SK-N-SH (cell line): ENCODE measurements around the gene ZNF532. TPM values are rescaled to one million over a fixed set of nuclear protein-coding genes. Genes with fewer than 3 reads are reported as not detected.

Experiments used
- CTCF ChIA-PET: fragments of 300-600, 350-600 bp; formaldehyde crosslinking; extraction: SDS; loops from one replicate; lab custom pipeline; 2021; lab: Yijun Ruan, JAX
- POLR2A ChIA-PET: fragments of 350-600 bp; sonication (Branson Sonifier 250); formaldehyde crosslinking; extraction: SDS; loops from one replicate; lab custom pipeline; 2020; ENCODE audit warnings: antibody characterized with exemption, inconsistent platforms; lab: Yijun Ruan, JAX
- DNase-seq: peaks from one replicate; pipeline ENCODE4 v3.0.0; 2012
- H2AFZ ChIP-seq: fragments of 200-600 bp; sonication (generic); 2 replicates; pipeline ENCODE4 v1.8.1; 2016; ENCODE audit warnings: antibody characterized with exemption, mild to moderate bottlenecking, low read depth
- H3F3A ChIP-seq: fragments of 200-600 bp; sonication (generic); replicated peaks from 2 replicates; pipeline ENCODE3; 2016; ENCODE audit warnings: antibody characterized with exemption, mild to moderate bottlenecking; ENCODE audit not compliant: insufficient read depth
- H3K27ac ChIP-seq, 2 experiments: fragments of 200-500 bp in 1 of 2; fragments of 200-600 bp in 1 of 2; sonication (Bioruptor generic) in 1 of 2; sonication (generic), shearing (Covaris generic) in 1 of 2; 2 replicates each; pipeline versions ENCODE4 v1.5.1 to v1.6.1; 2014 to 2016; ENCODE audit warnings: low read depth in 2 of 2, inconsistent platforms in 1 of 2, low read length in 1 of 2, mild to moderate bottlenecking in 1 of 2, mixed read lengths in 1 of 2
- H3K27me3 ChIP-seq: fragments of 200-600 bp; sonication (generic), shearing (Covaris generic); 2 replicates; pipeline ENCODE4 v1.6.1; 2016; ENCODE audit warnings: mixed run types; ENCODE audit not compliant: insufficient read depth
- H3K36me3 ChIP-seq, 2 experiments: fragments of 200-500 bp in 1 of 2; fragments of 200-600 bp in 1 of 2; sonication (Bioruptor generic) in 1 of 2; sonication (generic) in 1 of 2; replicated peaks in 1 of 2; 2 replicates each; pipeline versions ENCODE3 to v1.5.1; 2014 to 2016; ENCODE audit warnings: low read length in 1 of 2, mild to moderate bottlenecking in 1 of 2; ENCODE audit not compliant: insufficient read depth in 2 of 2, control insufficient read depth in 1 of 2
- H3K4me1 ChIP-seq, 2 experiments: fragments of 200-500 bp in 1 of 2; fragments of 200-600 bp in 1 of 2; sonication (Bioruptor generic) in 1 of 2; sonication (generic), shearing (Covaris generic) in 1 of 2; 2 replicates each; pipeline versions ENCODE4 v1.5.1 to v1.6.1; 2014 to 2016; ENCODE audit warnings: low read depth in 1 of 2, low read length in 1 of 2, mixed run types in 1 of 2; ENCODE audit not compliant: insufficient read depth in 2 of 2, control insufficient read depth in 1 of 2
- H3K4me2 ChIP-seq: fragments of 200-600 bp; sonication (generic), shearing (Covaris generic); 2 replicates; pipeline ENCODE4 v1.6.1; 2017; ENCODE audit warnings: mixed run types
- H3K4me3 ChIP-seq, 2 experiments: fragments of 200-500 bp in 1 of 2; fragments of 200-600 bp in 1 of 2; sonication (Bioruptor generic) in 1 of 2; sonication (generic), shearing (Covaris generic) in 1 of 2; 2 replicates each; pipeline versions ENCODE4 v1.5.1 to v1.8.1; 2014 to 2016; ENCODE audit warnings: low read depth in 2 of 2, inconsistent platforms in 1 of 2, low read length in 1 of 2, mild to moderate bottlenecking in 1 of 2, mixed read lengths in 1 of 2, moderate library complexity in 1 of 2
- H3K79me2 ChIP-seq: fragments of 200-600 bp; sonication (generic); 2 replicates; pipeline ENCODE4 v1.8.1; 2017; ENCODE audit warnings: mild to moderate bottlenecking; ENCODE audit not compliant: insufficient read depth
- H3K9ac ChIP-seq: fragments of 200-600 bp; sonication (generic); 2 replicates; pipeline ENCODE4 v1.6.1; 2017; ENCODE audit warnings: mixed run types
- H3K9me2 ChIP-seq: fragments of 200-600 bp; sonication (generic); 2 replicates; pipeline ENCODE4 v1.6.1; 2017; ENCODE audit warnings: mixed run types
- H3K9me3 ChIP-seq: fragments of 200-600 bp; sonication (generic); 2 replicates; pipeline ENCODE4 v1.6.1; 2017; ENCODE audit warnings: mixed run types, mild to moderate bottlenecking, moderate library complexity
- H4K20me1 ChIP-seq: fragments of 200-600 bp; sonication (generic); 2 replicates; pipeline ENCODE4 v1.6.1; 2017; ENCODE audit warnings: mild to moderate bottlenecking, mixed run types; ENCODE audit not compliant: insufficient read depth
- EP300 ChIP-seq, 2 experiments: IDR thresholded peaks; 2 replicates each; pipeline versions ENCODE4 v1.4.0 to v1.6.1; 2012; ENCODE audit warnings: borderline replicate concordance in 1 of 2, low read depth in 1 of 2, low read length in 1 of 2
- EZH2phosphoT487 ChIP-seq: fragments of 200-600 bp; sonication (generic); IDR thresholded peaks from 2 replicates; pipeline ENCODE4 v1.6.1; 2017; ENCODE audit warnings: low read depth, mixed run types, mild to moderate bottlenecking, antibody characterized with exemption, moderate library complexity, borderline replicate concordance
- FOXJ3 ChIP-seq: sonication (generic); formaldehyde crosslinking; IDR thresholded peaks from 2 replicates; pipeline ENCODE4 v1.5.1; 2020; ENCODE audit warnings: mild to moderate bottlenecking, missing genetic modification reagents
- FOXM1 ChIP-seq: IDR thresholded peaks from 2 replicates; pipeline ENCODE4 v1.4.0; 2012; ENCODE audit warnings: low read depth, mild to moderate bottlenecking
- JUND ChIP-seq: IDR thresholded peaks from 2 replicates; pipeline ENCODE4 v1.4.0; 2012
- NFIC ChIP-seq: IDR thresholded peaks from 2 replicates; pipeline ENCODE4 v1.4.0; 2012; ENCODE audit warnings: borderline replicate concordance
- NRF1 ChIP-seq: IDR thresholded peaks from 2 replicates; pipeline ENCODE4 v1.6.1; 2012; ENCODE audit warnings: low read depth, mild to moderate bottlenecking, low read length
- RXRA ChIP-seq: IDR thresholded peaks from 2 replicates; pipeline ENCODE4 v1.4.0; 2012; ENCODE audit warnings: low read depth, mild to moderate bottlenecking, borderline replicate concordance
- SIN3A ChIP-seq: IDR thresholded peaks from 2 replicates; pipeline ENCODE4 v1.6.1; 2012; ENCODE audit warnings: low read depth, mild to moderate bottlenecking, low read length, moderate library complexity, borderline replicate concordance
- SMC3 ChIP-seq: IDR thresholded peaks from 2 replicates; pipeline ENCODE4 v1.6.1; 2012; ENCODE audit warnings: low read depth, low read length, improper control_type of control experiment
- TAF1 ChIP-seq: IDR thresholded peaks from 2 replicates; pipeline ENCODE4 v1.6.1; 2012; ENCODE audit warnings: low read depth, mild to moderate bottlenecking, low read length, moderate library complexity, borderline replicate concordance
- TCF12 ChIP-seq: IDR thresholded peaks from 2 replicates; pipeline ENCODE4 v1.4.0; 2012
- TEAD4 ChIP-seq: IDR thresholded peaks from 2 replicates; pipeline ENCODE4 v1.4.0; 2012; ENCODE audit warnings: mild to moderate bottlenecking, borderline replicate concordance; ENCODE audit not compliant: insufficient read depth
- YY1 ChIP-seq: IDR thresholded peaks from 2 replicates; pipeline ENCODE4 v1.4.0; 2012; ENCODE audit warnings: low read depth, mild to moderate bottlenecking
- WGBS: methylation state at CpG from one replicate; pipeline ENCODE4 v1.1.6; 2017; ENCODE audit warnings: low lambda C conversion rate; 5-methylcytosine and 5-hydroxymethylcytosine counted together
- polyA plus RNA-seq, 3 experiments: library from polyadenylated mRNA; depleted of rRNA; stranded (reverse); fragments of >200 nt; gene quantifications; 2 replicates each; pipeline ENCODE4 v1.2.3, GENCODE V29; 2012
- TF ChIP-seq, protein P1 (sequence below): IDR thresholded peaks from 2 replicates; pipeline ENCODE4 v1.4.0; 2012; ENCODE audit warnings: low read depth, borderline replicate concordance
- TF ChIP-seq, protein P2 (sequence below): fragments of 150-350 bp; IDR thresholded peaks from 2 replicates; pipeline ENCODE4 v1.6.1; 2016; ENCODE audit warnings: mild to moderate bottlenecking, low read depth, low read length
- TF ChIP-seq, protein P3 (sequence below): fragments of 150-350 bp; IDR thresholded peaks from 2 replicates; pipeline ENCODE4 v1.6.1; 2017; ENCODE audit warnings: antibody characterized with exemption, low read length, low read depth, borderline replicate concordance
- TF ChIP-seq, protein P4 (sequence below): fragments of 200-600 bp; sonication (generic); IDR thresholded peaks from 2 replicates; pipeline ENCODE4 v1.6.1; 2017; ENCODE audit warnings: antibody characterized with exemption, mild to moderate bottlenecking, moderate library complexity
- TF ChIP-seq, protein P5 (sequence below): IDR thresholded peaks from 2 replicates; pipeline ENCODE4 v1.4.0; 2012; ENCODE audit warnings: low read depth, borderline replicate concordance

Gene ZNF532
- polyA plus RNA-seq, 1 of the 3 experiments (the other 2 are of a cell fraction), result 34.7 TPM

DNA sequence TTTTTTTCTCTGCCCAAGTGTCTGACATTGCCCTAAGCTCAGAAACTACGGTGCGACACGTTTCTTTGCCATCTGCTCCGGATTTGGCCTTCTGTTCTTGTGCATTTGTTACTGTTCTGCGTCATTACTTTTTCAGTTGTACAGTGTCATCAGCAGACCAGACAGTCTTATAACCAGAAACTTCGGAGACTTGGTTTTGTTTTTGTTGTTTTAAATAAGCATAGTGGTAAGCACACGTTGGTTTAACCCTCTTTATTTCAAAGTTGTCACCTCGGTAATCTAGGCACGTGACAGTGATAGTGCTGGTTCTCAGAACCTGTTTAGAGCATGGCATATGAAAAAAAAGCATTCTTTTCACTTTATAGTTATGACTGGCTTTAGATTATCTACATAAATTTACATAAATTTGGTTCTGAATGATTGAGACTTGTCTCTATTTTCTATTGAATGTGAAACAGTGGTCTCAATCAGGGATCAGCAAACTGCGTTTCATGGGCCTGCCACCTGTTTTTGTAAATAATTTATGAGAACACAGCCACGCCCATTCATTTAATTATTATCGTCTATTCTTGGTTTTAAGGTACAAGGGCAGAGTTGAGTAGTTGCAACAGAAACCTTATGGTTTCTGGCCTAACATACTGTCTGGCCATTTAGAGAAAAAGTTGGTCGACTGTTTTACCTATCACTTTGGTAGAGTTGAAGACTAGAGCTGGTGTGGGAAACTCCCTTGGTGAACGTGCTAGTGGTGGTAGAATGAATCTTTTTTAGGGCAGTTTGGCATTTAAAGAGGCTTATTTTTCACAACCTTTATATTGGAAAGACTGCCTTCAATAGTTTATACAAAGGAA lies 106.5 kb downstream of the ZNF532 start:
- no peaks in the 10 kb centered on the region for H3K9me3 ChIP-seq
- TF ChIP-seq, protein P1, sequence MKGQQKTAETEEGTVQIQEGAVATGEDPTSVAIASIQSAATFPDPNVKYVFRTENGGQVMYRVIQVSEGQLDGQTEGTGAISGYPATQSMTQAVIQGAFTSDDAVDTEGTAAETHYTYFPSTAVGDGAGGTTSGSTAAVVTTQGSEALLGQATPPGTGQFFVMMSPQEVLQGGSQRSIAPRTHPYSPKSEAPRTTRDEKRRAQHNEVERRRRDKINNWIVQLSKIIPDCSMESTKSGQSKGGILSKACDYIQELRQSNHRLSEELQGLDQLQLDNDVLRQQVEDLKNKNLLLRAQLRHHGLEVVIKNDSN, result no peak
- TF ChIP-seq NFIC, result no peak
- TF ChIP-seq TEAD4, result no peak
- TF ChIP-seq FOXJ3 (CRISPR knock-in tag), result no peak
- TF ChIP-seq EZH2phosphoT487, result no peak
- TF ChIP-seq TCF12, result no peak
- TF ChIP-seq EP300 (IDR thresholded peaks at IDR 0.05; ENCODE audit: borderline replicate concordance in 1 of 2, low read depth in 1 of 2, low read length in 1 of 2), result no peak
- TF ChIP-seq, protein P2, sequence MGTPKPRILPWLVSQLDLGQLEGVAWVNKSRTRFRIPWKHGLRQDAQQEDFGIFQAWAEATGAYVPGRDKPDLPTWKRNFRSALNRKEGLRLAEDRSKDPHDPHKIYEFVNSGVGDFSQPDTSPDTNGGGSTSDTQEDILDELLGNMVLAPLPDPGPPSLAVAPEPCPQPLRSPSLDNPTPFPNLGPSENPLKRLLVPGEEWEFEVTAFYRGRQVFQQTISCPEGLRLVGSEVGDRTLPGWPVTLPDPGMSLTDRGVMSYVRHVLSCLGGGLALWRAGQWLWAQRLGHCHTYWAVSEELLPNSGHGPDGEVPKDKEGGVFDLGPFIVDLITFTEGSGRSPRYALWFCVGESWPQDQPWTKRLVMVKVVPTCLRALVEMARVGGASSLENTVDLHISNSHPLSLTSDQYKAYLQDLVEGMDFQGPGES, result no peak
- TF ChIP-seq YY1, result no peak
- TF ChIP-seq, protein P3, sequence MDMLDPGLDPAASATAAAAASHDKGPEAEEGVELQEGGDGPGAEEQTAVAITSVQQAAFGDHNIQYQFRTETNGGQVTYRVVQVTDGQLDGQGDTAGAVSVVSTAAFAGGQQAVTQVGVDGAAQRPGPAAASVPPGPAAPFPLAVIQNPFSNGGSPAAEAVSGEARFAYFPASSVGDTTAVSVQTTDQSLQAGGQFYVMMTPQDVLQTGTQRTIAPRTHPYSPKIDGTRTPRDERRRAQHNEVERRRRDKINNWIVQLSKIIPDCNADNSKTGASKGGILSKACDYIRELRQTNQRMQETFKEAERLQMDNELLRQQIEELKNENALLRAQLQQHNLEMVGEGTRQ, result no peak
- TF ChIP-seq SIN3A, result no peak
- no peak for TF ChIP-seq RXRA
- no peak for TF ChIP-seq SMC3
- no peak for TF ChIP-seq NRF1
- TF ChIP-seq, protein P4, sequence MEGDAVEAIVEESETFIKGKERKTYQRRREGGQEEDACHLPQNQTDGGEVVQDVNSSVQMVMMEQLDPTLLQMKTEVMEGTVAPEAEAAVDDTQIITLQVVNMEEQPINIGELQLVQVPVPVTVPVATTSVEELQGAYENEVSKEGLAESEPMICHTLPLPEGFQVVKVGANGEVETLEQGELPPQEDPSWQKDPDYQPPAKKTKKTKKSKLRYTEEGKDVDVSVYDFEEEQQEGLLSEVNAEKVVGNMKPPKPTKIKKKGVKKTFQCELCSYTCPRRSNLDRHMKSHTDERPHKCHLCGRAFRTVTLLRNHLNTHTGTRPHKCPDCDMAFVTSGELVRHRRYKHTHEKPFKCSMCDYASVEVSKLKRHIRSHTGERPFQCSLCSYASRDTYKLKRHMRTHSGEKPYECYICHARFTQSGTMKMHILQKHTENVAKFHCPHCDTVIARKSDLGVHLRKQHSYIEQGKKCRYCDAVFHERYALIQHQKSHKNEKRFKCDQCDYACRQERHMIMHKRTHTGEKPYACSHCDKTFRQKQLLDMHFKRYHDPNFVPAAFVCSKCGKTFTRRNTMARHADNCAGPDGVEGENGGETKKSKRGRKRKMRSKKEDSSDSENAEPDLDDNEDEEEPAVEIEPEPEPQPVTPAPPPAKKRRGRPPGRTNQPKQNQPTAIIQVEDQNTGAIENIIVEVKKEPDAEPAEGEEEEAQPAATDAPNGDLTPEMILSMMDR, result no peak
- TF ChIP-seq TAF1, result no peak
- TF ChIP-seq, protein P5, sequence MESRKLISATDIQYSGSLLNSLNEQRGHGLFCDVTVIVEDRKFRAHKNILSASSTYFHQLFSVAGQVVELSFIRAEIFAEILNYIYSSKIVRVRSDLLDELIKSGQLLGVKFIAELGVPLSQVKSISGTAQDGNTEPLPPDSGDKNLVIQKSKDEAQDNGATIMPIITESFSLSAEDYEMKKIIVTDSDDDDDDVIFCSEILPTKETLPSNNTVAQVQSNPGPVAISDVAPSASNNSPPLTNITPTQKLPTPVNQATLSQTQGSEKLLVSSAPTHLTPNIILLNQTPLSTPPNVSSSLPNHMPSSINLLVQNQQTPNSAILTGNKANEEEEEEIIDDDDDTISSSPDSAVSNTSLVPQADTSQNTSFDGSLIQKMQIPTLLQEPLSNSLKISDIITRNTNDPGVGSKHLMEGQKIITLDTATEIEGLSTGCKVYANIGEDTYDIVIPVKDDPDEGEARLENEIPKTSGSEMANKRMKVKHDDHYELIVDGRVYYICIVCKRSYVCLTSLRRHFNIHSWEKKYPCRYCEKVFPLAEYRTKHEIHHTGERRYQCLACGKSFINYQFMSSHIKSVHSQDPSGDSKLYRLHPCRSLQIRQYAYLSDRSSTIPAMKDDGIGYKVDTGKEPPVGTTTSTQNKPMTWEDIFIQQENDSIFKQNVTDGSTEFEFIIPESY, result no peak
- no peak for TF ChIP-seq FOXM1
- no peak for TF ChIP-seq JUND
- CTCF ChIA-PET, result no interaction called here
- peaks cover 8 to 17% of the 10 kb centered on the region in 2 experiments for H3K36me3 ChIP-seq
- POLR2A ChIA-PET, result no interaction called here
- H3K27me3 ChIP-seq, result no peaks in the 10 kb centered on the region
- H3K4me3 ChIP-seq, result no peak overlapping the region
- H3K27ac ChIP-seq, result no peak overlapping the region
- no peak overlapping the region for H3K9ac ChIP-seq
- no peak for DNase-seq
- H3K4me2 ChIP-seq, result no peak overlapping the region
- no peaks in the 10 kb centered on the region for H3K79me2 ChIP-seq
- no peaks in the 10 kb centered on the region for H3F3A ChIP-seq
- H3K4me1 ChIP-seq, result peaks cover 0 to 4% of the 10 kb centered on the region in 2 experiments; a peak in 2 of 4 replicates
- H2AFZ ChIP-seq, result no peak overlapping the region
- no peaks in the 10 kb centered on the region for H4K20me1 ChIP-seq
- no peaks in the 10 kb centered on the region for H3K9me2 ChIP-seq
- WGBS, result 94% methylated on average over 14 of the region's 14 CpGs
